Mesendoderm (in vitro differentiated cells): ENCODE measurements around the gene ZBTB4.
A peak's percentile ranks its signal among the peaks of the same experiment; 100 is the strongest.
"Not testable (repeated sequence)": the region's sequence is repeated elsewhere in the genome, so short reads cannot be mapped to it uniquely, and the experiment has no call there.

Experiments
- DNase-seq: peaks from one replicate; pipeline ENCODE4 v3.0.0; 2013
- H2AK5ac ChIP-seq: 2 replicates; pipeline ENCODE4 v1.6.1; 2013; ENCODE audit warnings: low read length, inconsistent platforms
- H2BK120ac ChIP-seq: 2 replicates; pipeline ENCODE4 v1.6.1; 2013; ENCODE audit warnings: low read depth, mild to moderate bottlenecking, low read length, moderate library complexity, mixed read lengths
- H2BK15ac ChIP-seq: replicated peaks from 2 replicates; pipeline ENCODE4 v1.6.1; 2013; ENCODE audit warnings: low read depth, mild to moderate bottlenecking, moderate library complexity
- H2BK5ac ChIP-seq: 2 replicates; pipeline ENCODE4 v1.6.1; 2013; ENCODE audit warnings: low read length, inconsistent platforms
- H3K18ac ChIP-seq: 2 replicates; pipeline ENCODE4 v1.6.1; 2013; ENCODE audit warnings: mild to moderate bottlenecking, low read length, mixed read lengths
- H3K23ac ChIP-seq: one replicate; pipeline ENCODE4 v1.6.1; 2013; ENCODE audit warnings: low read length
- H3K27ac ChIP-seq: 2 replicates; pipeline ENCODE4 v1.5.1; 2013; ENCODE audit warnings: low read depth, mild to moderate bottlenecking, inconsistent platforms, low read length, moderate library complexity
- H3K27me3 ChIP-seq: 2 replicates; pipeline ENCODE4 v1.6.1; 2013; ENCODE audit warnings: low read length, control low read depth, mild to moderate bottlenecking, inconsistent platforms; ENCODE audit not compliant: insufficient read depth, poor library complexity
- H3K36me3 ChIP-seq: 2 replicates; pipeline ENCODE4 v1.6.1; 2013; ENCODE audit warnings: low read length, inconsistent platforms; ENCODE audit not compliant: control insufficient read depth, insufficient read depth
- H3K4ac ChIP-seq: one replicate; pipeline ENCODE4 v1.6.1; 2013; ENCODE audit warnings: low read depth, mild to moderate bottlenecking, low read length, moderate library complexity
- H3K4me1 ChIP-seq: 2 replicates; pipeline ENCODE4 v1.6.1; 2013; ENCODE audit warnings: low read depth, low read length, inconsistent platforms; ENCODE audit not compliant: control insufficient read depth
- H3K4me2 ChIP-seq: 2 replicates; pipeline ENCODE4 v1.6.1; 2013; ENCODE audit warnings: low read length
- H3K4me3 ChIP-seq: 2 replicates; pipeline ENCODE4 v1.5.1; 2013; ENCODE audit warnings: mild to moderate bottlenecking, low read length
- H3K56ac ChIP-seq: one replicate; pipeline ENCODE4 v1.6.1; 2013; ENCODE audit warnings: low read length
- H3K79me1 ChIP-seq: 2 replicates; pipeline ENCODE4 v1.6.1; 2013; ENCODE audit warnings: low read length, inconsistent platforms
- H3K79me2 ChIP-seq: 2 replicates; pipeline ENCODE4 v1.6.1; 2013; ENCODE audit warnings: mild to moderate bottlenecking, low read length; ENCODE audit not compliant: control insufficient read depth, insufficient read depth
- H3K9ac ChIP-seq: 2 replicates; pipeline ENCODE4 v1.6.1; 2013; ENCODE audit warnings: low read length, inconsistent platforms
- H4K5ac ChIP-seq: one replicate; pipeline ENCODE4 v1.6.1; 2013; ENCODE audit warnings: low read length
- H4K8ac ChIP-seq: one replicate; pipeline ENCODE4 v1.6.1; 2013; ENCODE audit warnings: low read depth, mild to moderate bottlenecking, control low read depth, low read length, moderate library complexity
- WGBS: extraction: QIAGEN DNeasy Blood & Tissue Kit; methylation state at CpG from one replicate; pipeline ENCODE4 v1.1.7; 2013; ENCODE audit warnings: low lambda C conversion rate, missing lambda C conversion rate; ENCODE audit not compliant: insufficient coverage; ENCODE audit errors: extremely low coverage; 5-methylcytosine and 5-hydroxymethylcytosine counted together

The ZBTB4 gene

GRCh38 chr17:7476951-7477350 lies 2.5 kb downstream of the ZBTB4 start:
- H3K4me1 ChIP-seq: peaks cover 5% of the 10 kb centered on the region
- no peak for DNase-seq
- H3K56ac ChIP-seq: no peak overlapping the region
- no peaks in the 10 kb centered on the region for H3K36me3 ChIP-seq
- H3K4me3 ChIP-seq: no peak overlapping the region
- no peak overlapping the region for H4K5ac ChIP-seq
- H3K79me1 ChIP-seq: peaks cover 18% of the 10 kb centered on the region
- no peak overlapping the region for H3K4me2 ChIP-seq
- H3K4ac ChIP-seq: no peak overlapping the region
- no peak overlapping the region for H2BK5ac ChIP-seq
- no peak overlapping the region for H4K8ac ChIP-seq
- H2BK120ac ChIP-seq: no peak overlapping the region
- no peak overlapping the region for H3K9ac ChIP-seq
- no peak overlapping the region for H3K27ac ChIP-seq
- H2BK15ac ChIP-seq: no peak overlapping the region
- no peak overlapping the region for H2AK5ac ChIP-seq
- no peak overlapping the region for H3K18ac ChIP-seq
- H3K79me2 ChIP-seq: peaks cover 13% of the 10 kb centered on the region
- no CpG with 5 or more reads among the region's 5 CpGs for WGBS
- no peak overlapping the region for H3K23ac ChIP-seq
- no peaks in the 10 kb centered on the region for H3K27me3 ChIP-seq

- no CpG with 5 or more reads among the region's 3 CpGs for WGBS
These were observed 2.9 kb downstream of the ZBTB4 start for GRCh38 chr17:7476494-7476893.

DNA sequence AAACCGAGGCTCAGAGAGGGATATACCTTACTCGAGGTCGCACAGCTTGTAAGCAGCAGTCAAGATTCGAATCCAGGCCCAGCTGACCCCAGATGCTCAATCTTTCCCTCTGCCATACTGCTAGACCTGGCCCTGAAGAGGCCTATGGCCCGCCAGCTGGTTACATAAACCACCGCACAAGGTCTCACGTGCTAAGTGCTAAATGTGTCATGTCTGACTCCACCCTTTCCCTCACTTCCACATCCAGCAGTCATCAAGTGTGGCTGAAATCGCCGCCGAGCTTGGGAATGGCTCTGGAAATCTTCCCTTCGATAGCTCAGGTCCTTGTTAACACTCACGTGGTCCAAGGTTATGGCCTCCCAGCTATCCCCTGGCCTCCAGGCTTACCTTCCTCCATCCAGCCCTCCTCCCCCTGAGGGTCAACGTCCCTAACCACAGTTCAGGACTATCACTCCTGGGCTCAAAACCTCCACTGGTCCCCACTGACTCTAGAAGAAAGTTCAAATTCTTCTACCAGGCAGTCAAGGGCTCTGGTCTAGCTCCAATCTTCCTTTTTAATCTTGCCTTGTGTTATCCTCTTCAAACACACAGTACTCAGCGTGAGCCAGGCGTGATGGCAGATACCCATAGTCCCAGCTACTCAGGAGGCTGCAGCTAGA lies 3.5 kb downstream of the ZBTB4 start:
- Histone ChIP-seq H3K18ac (no peak overlapping the region), H3K56ac (no peak overlapping the region), H3K23ac (no peak overlapping the region), H2AK5ac (no peak overlapping the region), H3K27ac (no peak overlapping the region), H3K79me1 (peaks cover 21% of the 10 kb centered on the region), H4K8ac (no peak overlapping the region), H2BK5ac (no peak overlapping the region), H3K4me3 (no peak overlapping the region), H3K79me2 (peaks cover 13% of the 10 kb centered on the region), H3K9ac (no peak overlapping the region), H2BK15ac (no peak overlapping the region), H3K27me3 (no peaks in the 10 kb centered on the region), H2BK120ac (no peak overlapping the region), H3K4ac (no peak overlapping the region), H3K4me2 (no peak overlapping the region), H3K36me3 (no peaks in the 10 kb centered on the region), H3K4me1 (peaks cover 5% of the 10 kb centered on the region), H4K5ac (no peak overlapping the region)
- WGBS: no CpG with 5 or more reads among the region's 15 CpGs
- DNase-seq: no peak

More at GRCh38 chr17:7476494-7476893, 2.9 kb downstream of the ZBTB4 start:
- Histone ChIP-seq H3K36me3 (no peaks in the 10 kb centered on the region), H3K79me2 (peaks cover 13% of the 10 kb centered on the region), H3K56ac (no peak overlapping the region), H3K4me2 (no peak overlapping the region), H3K9ac (no peak overlapping the region), H2BK120ac (no peak overlapping the region), H3K4me1 (peaks cover 5% of the 10 kb centered on the region), H3K79me1 (peaks cover 20% of the 10 kb centered on the region), H3K27ac (no peak overlapping the region), H4K5ac (no peak overlapping the region), H3K18ac (no peak overlapping the region), H3K4ac (no peak overlapping the region), H2AK5ac (no peak overlapping the region), H2BK15ac (no peak overlapping the region), H3K4me3 (no peak overlapping the region), H4K8ac (no peak overlapping the region), H3K27me3 (no peaks in the 10 kb centered on the region), H2BK5ac (no peak overlapping the region), H3K23ac (no peak overlapping the region)
- DNase-seq: peak; percentile 56

GRCh38 chr17:7474767-7475166 lies 4.7 kb downstream of the ZBTB4 start:
- not testable (repeated sequence) for H3K18ac ChIP-seq
- WGBS: no CpG with 5 or more reads among the region's 8 CpGs

DNA sequence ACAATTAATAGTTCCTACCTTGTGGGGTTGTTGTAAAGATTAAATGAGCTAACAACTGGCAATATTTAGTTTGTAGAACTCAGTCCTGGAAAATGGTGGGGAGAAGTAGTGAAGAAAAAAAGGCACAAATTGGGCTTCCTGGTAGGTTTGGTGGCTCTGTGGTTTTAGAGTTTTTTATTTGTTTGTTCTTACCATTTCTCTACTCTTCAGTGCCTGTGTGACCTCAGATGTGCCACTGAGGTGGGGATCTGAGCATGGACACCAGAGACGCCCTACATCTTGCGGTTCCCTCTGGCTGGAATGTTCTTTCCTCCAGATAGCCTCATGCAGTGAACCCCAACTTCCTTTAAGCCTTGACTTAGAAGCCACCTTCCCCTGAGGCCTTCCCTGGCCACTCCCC lies 7.7 kb downstream of the ZBTB4 start:
- no peak overlapping the region for H3K18ac ChIP-seq
- no peak overlapping the region for H3K9ac ChIP-seq
- H2AK5ac ChIP-seq: no peak overlapping the region
- H4K5ac ChIP-seq: no peak overlapping the region
- no peak overlapping the region for H2BK15ac ChIP-seq
- H3K4me1 ChIP-seq: no peaks in the 10 kb centered on the region
- H3K27ac ChIP-seq: no peak overlapping the region
- H3K4me3 ChIP-seq: no peak overlapping the region
- H2BK5ac ChIP-seq: no peak overlapping the region
- no peak overlapping the region for H2BK120ac ChIP-seq
- WGBS: no CpG with 5 or more reads among the region's 2 CpGs
- no peaks in the 10 kb centered on the region for H3K27me3 ChIP-seq
- H4K8ac ChIP-seq: no peak overlapping the region
- peaks cover 3% of the 10 kb centered on the region for H3K36me3 ChIP-seq
- peaks cover 5% of the 10 kb centered on the region for H3K79me2 ChIP-seq
- H3K56ac ChIP-seq: no peak overlapping the region
- no peak for DNase-seq
- H3K4ac ChIP-seq: no peak overlapping the region
- H3K79me1 ChIP-seq: peaks cover 13% of the 10 kb centered on the region
- no peak overlapping the region for H3K4me2 ChIP-seq
- no peak overlapping the region for H3K23ac ChIP-seq

More at GRCh38 chr17:7474767-7475166, 4.7 kb downstream of the ZBTB4 start:
- not testable (repeated sequence) for H2BK15ac ChIP-seq, H3K27me3 ChIP-seq, H4K5ac ChIP-seq, H3K4me1 ChIP-seq, DNase-seq, H3K27ac ChIP-seq, H3K56ac ChIP-seq, H2BK120ac ChIP-seq, H2BK5ac ChIP-seq, H2AK5ac ChIP-seq, H3K4me3 ChIP-seq, H3K4ac ChIP-seq, H3K23ac ChIP-seq, H4K8ac ChIP-seq, H3K4me2 ChIP-seq, H3K36me3 ChIP-seq, H3K9ac ChIP-seq
- Histone ChIP-seq H3K79me1 (peaks cover 21% of the 10 kb centered on the region), H3K79me2 (peaks cover 13% of the 10 kb centered on the region)

- H3K18ac ChIP-seq, H3K79me2 ChIP-seq, H2BK120ac ChIP-seq, H3K27me3 ChIP-seq, H3K4me2 ChIP-seq, H3K4me3 ChIP-seq, H3K4me1 ChIP-seq, H3K4ac ChIP-seq, H4K8ac ChIP-seq, H3K27ac ChIP-seq, H3K9ac ChIP-seq, H3K56ac ChIP-seq, H2BK15ac ChIP-seq, H4K5ac ChIP-seq, DNase-seq, H3K79me1 ChIP-seq, H2BK5ac ChIP-seq, H2AK5ac ChIP-seq, H3K23ac ChIP-seq, H3K36me3 ChIP-seq: not testable (repeated sequence)
- no CpG with 5 or more reads among the region's 8 CpGs for WGBS
These were observed 8.9 kb downstream of the ZBTB4 start for GRCh38 chr17:7470457-7470973.
